NCI-H2107 treated with DMSO at 0.1 percent for 48 hours (cell line): Measurements from ENCODE around the gene GNGT2.

Source experiments
- DNase-seq: peaks from one replicate; lab custom pipeline; 2025; ENCODE audit not compliant: unreplicated experiment; lab: John Stamatoyannopoulos, UW

Gene GNGT2

DNA sequence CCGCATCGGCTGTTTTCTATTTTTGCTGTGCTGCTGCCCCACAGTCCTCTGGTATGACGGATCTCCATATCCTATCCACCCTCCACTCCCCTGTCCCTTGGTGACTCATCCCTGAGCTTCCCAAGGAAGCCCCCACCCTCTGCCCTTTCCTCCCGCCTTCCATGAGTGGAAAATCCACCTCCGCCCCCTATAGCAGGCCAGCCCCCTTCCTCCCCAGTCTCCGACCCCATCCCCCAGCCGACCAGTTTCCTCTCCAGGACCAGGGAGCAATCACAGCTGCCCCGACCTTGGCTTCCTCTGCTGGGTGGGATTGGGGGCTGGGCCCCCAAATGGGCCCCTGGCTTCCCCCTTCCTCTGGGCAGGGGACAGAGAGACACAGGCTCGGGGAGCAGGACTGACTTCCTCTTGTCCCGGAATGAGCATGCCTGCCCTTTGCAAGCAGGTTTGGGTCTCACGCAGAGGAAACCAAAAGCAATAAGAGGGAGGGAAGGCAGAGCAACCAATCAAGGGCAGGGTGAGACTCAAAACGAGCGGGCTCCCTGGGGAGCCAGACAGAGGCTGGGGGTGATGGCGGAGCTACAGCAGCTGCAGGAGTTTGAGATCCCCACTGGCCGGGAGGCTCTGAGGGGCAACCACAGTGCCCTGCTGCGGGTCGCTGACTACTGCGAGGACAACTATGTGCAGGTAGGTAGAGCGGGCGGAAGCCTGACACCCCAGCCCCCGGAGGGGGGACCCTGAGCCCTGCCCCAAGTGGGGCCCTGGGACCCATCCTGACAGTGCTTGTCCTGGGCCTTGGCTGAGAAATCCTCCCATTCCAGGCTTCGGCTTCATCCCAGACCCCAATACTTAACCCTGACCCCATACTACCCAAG is at the start of gene GNGT2, which contains the start of gene ABI3:
GNGT2 (minus strand) TSS at position 417 of the 872 bp plus-strand sequence. CDS start 3,152 bp downstream, outside the sequence.
ABI3 (plus strand) TSS at position 550 of the 872 bp plus-strand sequence; CDS start at position 568, 18 bp downstream.
- no peak for DNase-seq

DNA sequence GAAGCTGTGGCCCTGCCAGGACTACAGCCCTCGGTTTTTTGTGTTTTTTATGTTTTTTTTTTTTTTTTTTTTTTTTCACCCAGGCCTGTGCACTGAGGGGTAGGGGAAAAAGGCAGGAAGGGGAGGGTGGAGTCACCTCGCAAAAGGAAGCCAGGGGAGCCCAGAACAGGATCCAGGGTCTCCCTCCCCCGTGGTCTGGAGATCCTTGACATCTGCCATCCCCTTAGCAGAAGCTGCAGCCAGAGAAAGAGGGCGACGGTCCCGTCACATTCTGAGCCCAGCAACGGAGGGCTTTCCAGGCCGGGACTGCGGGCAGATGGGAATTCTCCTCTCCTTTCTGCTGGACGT is 49.3 kb upstream of the GNGT2 start:
- no peak for DNase-seq

DNA sequence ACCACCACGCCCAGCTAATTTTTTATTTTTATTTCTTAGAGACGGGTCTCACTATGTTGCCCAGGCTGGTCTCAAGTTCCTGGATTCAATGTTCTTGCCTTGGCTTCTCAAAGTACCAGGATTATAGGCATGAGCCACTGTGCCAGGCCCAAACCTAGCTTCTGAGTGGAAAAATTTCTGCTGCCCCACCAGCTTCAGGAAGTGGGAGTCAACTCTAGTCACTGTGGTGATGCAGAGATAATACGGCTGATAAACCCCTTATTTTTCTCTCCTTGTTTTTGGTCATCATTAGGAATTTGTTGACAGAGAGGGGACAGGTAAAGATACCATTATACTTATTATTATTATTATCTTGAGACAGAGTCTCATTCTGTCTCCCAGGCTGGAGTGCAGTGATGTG is 48.0 kb upstream of the GNGT2 start:
- no peak for DNase-seq

DNA sequence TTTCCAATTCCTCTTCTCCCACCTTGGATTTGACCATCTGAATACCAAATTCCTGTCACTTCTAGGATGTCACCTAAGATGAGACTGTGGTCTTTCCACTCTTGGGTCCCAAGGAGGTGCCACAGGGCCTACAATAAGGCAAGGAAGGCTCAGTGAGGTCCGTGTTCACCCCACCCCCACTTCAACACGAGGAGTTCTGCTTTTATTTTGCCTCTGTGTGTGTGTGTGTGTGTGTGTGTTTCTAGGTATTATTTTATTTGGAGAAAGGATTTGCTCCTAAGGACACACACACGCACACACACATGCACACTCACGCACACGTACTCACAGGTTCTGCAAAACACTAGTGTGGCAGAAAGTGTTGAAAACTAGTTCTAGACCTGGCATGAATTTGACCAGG is 44.8 kb upstream of the GNGT2 start:
- no peak for DNase-seq

DNA sequence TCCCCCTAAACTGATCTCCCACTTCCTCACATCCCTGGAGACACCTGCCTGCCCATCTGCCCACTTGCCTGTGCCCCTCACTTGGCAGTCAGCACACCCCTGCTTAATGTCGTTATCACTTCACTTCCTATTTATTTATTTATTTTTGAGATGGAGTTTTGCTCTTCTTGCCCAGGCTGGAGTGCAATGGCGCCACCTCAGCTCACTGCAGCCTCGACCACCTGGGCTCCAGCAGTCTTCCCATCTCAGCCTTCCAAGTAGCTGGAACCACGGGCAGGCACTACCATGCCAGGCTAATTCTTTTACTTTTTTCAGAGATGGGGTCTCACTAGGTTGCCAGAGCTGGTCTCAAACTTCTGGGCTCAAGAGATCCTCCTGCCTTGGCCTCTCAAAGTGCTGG is 43.7 kb upstream of the GNGT2 start:
- DNase-seq, result no peak

DNA sequence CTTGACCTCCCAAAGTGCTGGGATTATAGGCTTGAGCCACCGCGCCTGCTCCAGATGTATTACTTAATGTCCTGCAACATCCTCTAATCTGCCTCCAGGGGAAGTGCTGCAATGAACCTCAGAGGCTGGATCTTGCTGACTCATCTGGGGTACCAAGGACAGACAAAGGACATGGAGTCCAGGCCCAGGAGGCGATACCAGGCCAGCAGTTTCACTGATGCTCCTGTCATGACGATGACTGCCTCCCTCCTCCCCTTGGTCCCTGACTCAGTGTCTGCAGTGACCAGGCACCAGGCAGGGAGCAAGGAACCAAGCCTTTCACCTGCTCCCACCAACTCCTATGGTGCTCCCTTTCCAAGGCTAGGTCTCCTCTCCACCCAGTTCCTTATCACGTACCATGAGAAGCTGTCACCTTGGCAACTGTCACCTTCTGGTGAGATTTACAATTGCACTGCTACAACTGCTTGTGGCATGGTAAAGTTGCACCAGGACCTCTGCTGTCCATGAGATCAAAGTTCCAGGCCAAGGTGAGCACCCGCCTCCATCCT is 41.8 kb upstream of the GNGT2 start:
- DNase-seq, result no peak

DNA sequence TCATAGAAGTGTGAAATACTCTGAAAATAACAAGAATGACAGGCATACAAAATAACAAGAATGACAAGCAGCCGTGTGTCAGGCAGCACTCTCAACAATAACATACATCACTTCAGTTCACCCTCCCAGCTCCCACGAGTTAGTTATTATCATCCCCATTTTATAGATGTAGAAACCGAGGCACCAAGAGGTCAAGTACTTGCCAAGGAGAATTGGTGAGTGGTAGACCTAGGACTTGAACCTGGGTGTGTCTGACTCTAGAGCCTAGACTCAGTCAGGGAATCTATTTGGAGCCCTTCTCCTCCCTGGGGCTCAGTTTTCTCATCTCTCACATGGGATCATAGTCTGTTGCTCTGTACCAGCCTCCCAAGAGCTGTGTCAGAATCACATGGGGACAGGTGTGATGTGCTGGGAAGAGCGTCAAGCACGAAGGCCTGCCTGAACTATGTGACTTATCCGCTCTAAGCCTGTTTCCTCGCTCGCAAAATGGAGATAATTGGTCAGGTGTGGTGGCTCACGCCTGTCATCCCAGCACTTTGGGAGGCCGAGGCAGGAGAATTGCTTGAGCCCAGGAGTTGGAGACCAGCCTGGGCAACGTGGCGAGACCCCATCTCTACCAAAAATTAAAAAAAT is 39.6 kb upstream of the GNGT2 start:
- DNase-seq, result no peak

DNA sequence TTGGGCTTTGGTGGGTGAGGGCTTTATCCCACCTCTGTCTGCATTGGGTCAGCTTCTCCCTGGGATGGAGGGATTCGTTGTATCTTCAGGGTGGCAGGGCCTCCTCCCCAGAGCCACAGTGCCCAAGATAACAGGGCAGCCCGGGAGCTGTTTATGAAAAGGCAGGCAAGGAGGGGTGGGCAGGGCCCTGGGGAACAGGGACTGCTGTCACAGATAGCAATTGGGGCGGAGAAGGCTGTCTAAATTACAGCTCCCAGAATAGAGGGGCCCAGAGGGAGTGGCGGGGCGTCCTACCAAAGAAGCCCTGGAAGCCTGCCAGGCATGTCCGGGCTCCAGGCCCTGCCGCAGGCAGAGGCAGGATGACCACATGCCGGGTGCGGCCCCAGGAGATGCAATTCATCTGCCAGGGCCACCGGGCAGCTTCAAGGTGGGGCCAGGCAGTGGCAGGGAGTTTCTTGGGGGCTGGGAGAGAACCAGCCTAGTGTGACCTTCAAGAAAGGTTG is 39.0 kb upstream of the GNGT2 start:
- no peak for DNase-seq

DNA sequence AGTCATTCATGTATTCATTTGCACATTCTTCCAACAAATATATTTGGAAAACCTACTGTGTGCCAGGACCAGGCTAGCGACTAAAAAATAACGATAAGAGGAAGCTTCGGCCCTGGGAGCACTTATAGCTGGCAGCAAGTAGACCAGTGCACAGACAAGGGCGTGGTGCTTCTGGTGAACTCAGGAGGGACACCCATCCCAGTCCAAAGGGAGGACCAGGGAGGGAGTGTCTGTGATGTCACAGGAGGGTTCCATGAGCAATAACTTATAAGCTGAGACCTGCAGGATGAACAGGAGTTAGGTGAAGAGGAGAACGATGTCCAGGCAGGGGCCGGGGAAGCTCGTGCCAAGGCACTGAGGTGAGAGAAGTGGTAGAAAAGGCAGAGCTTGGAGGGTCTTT is 37.6 kb upstream of the GNGT2 start:
- DNase-seq, result no peak

DNA sequence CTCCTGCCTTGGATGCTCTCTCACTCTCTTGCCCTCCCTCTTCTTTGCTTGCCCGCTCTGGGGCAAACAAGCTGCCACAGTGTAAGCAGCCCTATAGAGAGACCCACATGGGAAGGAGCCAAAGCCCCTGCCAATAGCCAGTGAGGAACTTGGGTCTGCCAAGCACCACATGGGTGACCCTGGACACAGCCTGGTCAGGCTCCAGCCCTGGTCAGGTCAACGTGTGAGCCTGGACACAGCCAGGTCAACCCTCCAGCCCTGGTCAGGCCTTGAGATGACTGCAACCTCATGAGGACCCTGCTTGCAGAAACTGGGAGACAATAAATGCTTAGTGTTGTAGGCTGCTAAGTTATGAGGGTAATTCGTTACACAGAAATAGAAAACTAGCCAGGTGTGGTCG is 34.5 kb upstream of the GNGT2 start:
- DNase-seq, result no peak

DNA sequence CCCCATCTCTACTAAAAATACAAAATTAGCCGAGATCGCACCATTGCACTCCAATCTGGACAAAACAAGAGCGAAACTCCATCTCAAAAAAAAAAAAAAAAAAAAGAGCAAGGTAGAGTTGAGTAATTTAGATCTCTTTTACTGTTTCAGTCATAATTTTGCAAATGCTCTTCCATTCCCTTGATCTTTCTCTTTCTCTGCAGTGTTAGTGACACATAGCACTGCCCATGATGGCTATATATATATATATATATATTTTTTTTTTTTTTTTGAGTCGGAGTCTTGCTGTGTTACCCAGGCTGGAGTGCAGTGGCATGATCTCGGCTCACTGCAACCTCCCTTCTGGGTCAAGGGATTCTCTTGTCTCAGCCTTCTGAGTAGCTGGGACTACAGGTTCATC is 32.4 kb upstream of the GNGT2 start:
- no peak for DNase-seq

DNA sequence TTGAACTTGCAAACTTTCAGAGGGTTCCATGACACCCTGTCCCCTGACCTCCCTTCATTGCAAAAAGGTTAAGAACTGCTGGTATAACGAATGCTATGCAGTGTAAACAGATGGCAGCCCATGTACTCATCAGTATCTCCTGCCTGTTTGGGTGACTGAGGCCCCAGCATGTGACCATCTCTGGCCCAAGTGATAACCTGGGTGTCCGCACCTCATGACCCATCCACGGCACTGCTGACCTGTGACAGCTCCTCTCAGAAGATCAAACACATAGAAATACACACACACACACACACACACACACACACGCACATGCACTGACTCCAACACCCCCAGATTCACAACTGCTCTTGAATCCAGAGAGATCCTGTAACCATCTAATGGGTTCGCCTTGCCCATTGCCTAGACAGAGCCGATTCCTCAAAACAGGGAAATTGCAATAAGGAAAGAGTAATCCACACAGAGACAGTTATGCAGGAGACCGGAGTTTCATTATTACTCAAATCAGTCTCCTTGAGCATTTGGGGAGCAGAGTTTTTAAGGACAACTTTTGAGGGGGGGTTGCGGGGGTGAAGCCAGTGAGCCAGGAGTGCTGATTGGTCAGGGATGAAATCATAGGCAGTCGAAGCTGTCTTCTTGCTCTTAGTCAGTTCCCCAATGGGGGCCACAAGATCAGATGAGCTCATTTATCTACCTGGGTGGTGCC is 31.5 kb upstream of the GNGT2 start:
- no peak for DNase-seq

DNA sequence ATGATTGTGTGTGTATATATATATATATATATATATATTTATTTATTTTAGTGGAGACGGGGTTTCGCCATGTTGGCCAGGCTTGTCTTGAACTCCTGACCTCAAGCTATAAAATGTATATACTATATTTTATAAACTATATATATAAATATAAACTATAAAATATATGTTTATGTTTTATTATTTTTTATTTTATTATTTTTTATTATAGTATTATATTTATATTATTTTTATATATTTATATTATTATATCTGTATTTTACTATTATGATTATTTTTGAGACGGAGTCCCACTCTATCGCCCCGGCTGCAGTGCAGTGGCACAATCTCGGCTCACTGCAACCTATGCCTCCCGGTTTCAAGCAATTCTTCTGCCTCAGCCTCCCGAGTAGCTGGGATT is 30.7 kb upstream of the GNGT2 start:
- no peak for DNase-seq

DNA sequence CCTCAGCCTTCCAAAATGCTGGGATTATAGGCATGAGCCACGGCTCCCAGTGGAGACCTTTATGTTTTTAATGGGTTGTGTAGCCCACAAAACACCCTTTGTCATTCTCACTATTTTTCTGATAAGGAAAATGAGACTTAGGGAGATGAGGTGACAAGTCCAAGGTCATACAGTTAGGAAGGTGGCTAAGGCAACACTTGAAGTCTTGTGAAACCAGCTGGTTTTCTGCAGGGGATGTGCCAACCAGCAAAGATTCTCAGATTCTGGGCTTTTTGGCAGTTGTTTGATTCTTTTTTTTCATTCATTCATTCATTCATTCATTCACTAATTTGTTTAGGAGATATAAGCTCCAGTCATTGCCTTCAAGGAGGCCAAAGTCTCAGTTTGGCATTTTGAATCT is 30.2 kb upstream of the GNGT2 start:
- DNase-seq, result no peak

DNA sequence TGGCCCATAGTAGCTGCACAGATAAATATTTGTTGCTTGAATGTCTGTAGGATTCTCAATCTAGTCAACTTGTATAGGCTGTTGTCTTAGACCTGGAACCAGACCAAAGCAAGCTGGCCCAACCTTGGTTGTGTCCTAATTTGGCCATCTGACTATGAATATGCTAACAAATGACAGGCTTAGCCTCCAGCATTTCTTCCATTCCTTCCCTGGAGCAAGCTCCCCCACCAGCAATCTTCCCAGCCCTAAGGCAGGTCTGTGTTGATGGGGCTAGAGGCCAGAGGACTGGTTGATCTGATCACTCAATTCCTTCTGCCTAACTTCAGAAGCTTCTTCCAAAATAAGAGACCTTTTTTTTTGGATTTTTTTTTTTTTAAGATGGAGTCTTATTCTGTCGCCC is 29.6 kb upstream of the GNGT2 start:
- DNase-seq, result no peak

DNA sequence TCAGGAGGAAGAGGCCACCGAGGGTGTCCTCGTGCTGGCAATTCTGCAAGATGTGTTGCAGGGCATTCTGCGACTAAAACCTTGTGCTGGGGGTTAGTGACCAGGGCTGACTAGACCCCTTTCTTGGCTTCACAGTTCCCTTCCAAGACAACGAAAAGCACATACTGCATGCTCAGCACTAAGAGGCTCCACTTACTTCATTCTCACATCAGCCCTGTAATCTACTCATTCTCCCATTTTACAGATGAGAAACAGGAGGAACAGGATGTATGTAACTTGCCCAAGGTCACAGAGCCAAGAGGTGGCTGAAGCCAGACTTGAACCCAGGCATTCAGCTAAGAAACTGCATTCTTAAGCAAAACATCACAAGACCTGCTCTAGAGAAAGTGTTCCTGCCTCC is 25.5 kb upstream of the GNGT2 start:
- no peak for DNase-seq

DNA sequence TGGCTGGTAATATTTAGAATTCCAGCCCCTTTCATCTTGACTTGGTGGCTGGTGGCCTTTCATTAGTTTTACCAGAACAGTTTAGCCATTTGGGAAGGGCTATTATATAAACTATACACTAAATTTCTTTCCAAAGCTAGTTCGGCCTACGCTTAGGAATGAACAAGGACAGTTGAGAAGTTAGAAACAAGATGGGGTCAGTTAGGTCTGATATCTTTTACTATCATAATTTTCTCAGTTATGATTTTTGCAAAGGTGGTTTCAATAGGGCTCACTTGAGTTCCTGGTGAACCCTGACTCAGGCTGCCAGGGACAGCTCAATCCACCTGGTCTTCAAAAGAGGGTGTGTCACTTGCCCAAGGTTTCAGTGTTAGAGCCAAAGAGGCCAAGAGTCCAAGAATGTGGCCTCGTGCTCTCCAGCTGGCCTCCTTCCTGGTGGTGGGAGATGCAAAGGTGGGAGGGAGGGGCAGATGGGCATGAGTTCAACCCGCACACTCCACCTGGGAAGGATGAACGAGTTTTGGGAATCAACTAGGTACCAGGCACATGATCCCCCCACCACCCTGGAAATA is 24.2 kb upstream of the GNGT2 start:
- no peak for DNase-seq

DNA sequence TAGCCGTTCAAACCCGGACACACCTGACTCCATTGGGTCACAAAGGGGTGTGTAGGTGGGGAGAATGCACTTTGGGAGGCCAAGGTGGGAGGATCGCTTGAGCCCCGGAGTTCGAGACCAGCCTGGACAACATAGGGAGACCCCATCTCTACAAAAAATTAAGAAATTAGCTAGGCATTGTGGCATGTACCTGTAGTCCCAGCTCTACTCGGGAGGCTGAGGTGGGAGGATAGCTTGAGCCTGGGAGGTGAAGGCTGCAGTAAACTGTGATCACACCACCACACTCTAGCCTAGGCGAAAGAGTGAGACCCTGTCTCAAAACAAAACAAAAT is 21.2 kb upstream of the GNGT2 start:
- no peak for DNase-seq

DNA sequence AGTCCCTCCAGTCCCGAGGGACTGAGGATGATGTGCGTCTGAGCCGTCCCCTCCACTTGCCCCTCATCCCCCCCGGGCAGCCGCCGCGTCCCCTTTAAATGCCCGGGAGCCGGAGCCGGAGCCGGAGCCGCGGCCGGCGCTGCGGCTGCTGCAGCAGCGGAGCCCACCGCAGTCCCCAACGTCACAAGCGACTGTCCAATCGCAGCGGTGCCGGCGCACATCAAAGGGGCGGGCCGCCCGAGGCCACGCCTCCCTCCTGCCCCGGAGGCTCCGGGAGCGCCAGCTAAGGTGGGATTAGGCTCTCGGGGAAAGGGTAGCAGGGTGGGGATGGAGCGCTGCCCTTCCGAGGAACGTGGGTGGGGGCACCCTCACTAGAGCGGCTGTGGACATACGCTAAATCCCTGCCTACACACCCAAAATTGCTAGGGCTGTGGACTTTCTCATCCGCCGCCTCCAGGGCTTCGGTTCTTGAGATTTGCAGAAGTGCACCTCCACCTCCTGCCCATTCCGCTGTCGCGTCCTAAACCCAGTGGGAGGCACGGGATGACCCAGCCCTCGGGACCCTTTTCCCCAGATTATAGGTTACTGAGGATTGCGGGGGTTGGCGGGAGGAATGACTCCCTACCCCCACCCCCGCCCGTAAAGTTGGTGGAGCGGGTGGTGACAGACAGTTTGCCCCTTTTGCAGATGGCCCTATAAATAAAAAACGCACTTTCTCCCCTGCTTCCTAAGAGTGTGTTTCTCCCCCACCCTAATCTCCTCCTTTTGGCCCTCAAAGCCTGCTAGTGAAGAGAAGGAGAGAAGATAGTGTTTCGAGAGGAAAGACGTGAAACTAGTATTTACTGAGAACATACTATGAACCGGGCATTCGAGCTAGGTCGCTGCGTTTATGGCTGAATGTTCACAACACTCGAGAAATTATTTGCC is 20.5 kb upstream of the GNGT2 start, which contains the start of gene PHOSPHO1:
PHOSPHO1 (minus strand) TSS at position 152 of the 927 bp plus-strand sequence. CDS start 4,096 bp downstream, outside the sequence.
- peak; percentile 13 for DNase-seq
